HG02763 (cell line): Measurements from ENCODE around the gene CCDC43.
"Not testable (repeated sequence)": the region's sequence is repeated elsewhere in the genome, so short reads cannot be mapped to it uniquely, and the experiment has no call there.

Experiments
- ATAC-seq: cut with Tn5 transposase; IDR thresholded peaks from one replicate; pipeline ENCODE4 v1.9.1; 2021; ENCODE audit warnings: mild to moderate bottlenecking, moderate library complexity; ENCODE audit not compliant: unreplicated experiment

Gene CCDC43, protein sequence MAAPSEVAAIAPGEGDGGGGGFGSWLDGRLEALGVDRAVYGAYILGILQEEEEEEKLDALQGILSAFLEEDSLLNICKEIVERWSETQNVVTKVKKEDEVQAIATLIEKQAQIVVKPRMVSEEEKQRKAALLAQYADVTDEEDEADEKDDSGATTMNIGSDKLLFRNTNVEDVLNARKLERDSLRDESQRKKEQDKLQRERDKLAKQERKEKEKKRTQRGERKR

DNA sequence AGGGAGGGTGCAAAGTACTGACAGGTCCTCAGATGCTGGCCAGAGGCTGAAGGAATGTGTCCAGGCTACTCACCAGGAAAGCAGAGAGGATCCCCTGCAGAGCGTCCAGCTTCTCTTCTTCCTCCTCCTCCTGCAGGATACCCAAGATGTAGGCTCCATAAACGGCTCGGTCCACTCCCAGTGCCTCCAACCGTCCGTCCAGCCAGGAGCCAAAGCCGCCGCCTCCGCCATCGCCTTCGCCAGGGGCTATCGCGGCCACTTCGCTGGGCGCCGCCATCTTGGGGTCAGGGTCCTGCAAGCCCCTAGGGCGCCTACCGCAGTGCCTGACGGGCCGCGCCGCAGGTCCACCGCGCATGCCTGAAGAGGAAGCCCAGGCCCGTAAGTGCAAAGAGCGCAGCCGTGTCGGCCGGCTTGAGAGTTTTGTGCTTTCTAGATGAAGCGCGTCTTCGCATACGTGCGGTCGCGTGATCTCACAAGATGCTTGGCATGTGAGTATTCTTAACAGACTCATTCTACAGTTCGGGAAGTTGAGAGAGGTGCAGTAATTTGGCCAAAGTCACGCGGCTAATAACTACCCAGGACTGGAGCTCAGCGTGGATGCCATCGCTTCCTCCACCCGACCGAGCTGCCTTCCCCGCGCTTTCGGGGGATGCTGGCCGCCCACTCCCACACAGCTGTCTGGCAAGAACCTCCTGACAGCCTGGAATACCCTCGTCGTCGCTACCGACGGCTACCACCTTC is at the start of gene CCDC43:
Gene CCDC43, minus strand, starts transcription at position 300 of the 741 bp plus-strand sequence. Its CDS starts 23 bp downstream, at position 277.
- peak; percentile 83 for ATAC-seq

DNA sequence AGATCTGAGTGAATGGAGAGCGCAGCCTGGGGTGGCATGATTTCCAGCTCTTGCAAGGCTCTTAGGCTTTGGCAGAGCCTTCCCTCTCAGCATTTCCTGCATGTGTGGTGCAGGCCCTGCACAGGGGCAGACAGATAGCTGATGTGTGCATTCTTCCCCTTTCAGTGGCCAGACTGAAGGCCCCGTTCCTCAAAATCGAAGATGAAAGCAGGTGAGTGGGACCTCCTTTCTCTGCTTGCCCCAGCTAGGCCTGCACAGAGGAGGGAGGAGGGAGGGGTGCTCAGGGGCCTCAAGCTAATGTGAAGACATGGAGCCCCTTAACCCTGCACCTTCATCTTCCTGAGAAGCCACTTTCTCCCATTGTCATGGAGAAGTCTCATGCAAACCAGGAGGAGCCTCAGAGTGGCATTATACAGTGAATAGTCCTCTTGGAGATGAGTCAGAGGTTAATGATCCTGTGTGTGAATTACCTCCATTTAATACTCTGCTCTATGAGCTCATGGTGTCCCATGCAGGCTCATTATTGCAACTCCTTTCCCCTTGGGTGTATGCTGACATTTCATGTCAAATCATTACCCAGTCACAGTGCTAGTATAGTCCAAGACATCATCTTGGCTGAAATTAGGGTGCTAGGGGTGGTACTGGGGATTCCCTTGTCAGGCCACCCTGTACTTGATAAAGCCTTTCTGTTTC is 48.8 kb upstream of the CCDC43 start:
- no peak for ATAC-seq

DNA sequence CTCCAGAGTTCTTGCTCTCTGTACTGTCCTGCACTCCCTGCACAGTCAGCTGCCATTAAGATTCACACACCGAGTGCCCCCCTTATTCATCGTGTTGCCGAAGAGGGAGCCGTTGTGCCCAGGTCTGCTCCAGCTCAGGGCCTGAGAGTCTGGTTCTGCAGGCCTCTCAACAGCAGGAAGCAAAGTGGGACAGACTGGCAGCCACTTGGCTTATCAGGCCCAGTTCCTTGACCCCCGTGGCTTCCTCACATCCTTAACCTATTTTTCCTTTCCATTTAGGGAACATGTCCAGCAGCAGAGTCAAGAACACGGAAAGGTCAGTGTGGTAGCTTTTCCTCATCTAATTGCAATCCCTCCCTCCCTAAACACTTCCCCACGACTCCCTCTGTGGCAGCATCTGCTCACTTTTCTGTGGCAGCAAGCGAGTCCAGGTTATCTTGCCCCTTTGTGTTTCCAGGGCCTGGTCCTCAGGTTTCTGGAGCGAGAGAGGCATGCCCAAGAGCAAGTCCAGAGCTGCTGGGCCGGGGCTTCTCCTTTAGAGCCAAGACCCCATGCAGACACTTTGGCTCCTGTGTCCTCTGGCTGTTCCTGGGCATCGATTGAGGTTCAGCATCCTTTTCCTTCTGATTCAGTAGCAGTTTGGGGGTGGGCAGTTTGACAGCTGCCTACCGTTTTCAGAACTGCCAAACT is 47.1 kb upstream of the CCDC43 start:
- ATAC-seq, result no peak

DNA sequence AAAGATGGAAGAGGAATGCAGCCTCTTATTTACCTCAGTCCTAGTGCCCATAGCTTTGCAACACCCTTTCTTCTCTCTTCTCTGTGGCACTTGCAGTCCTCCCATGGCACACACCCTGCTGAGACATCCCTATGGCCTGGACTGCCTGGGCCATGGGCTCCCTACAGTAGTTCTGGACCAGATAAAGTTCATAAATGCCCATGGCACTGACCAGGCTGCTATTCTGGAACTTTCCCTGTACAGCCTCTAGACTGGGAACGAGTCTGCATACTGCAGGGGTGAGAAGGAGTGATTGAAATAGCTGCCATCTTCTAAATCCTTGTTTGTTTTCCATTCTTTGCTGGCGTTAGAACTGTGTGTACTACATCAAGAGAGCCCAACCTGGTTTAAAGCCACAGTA is 44.7 kb upstream of the CCDC43 start:
- no peak for ATAC-seq

DNA sequence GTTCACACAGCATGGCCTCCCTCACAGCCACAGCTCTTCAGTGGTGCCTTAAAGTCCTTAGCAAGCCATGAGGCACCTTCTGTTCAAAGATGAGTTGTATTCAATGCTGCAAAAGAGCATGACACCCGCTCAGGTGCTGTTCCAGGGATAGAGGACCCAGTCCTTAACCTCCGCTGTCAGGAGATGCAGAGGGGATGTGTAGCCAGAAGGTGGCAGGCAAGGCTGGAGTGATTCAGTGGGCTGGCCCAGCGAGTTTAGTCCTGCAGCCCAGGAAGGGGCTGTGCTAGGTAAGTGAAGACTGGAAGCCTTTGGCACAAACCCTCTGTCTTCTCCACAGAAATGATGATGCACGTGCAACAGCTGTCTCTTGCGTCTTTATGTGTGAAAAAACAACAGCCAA is 44.2 kb upstream of the CCDC43 start:
- ATAC-seq, result no peak

DNA sequence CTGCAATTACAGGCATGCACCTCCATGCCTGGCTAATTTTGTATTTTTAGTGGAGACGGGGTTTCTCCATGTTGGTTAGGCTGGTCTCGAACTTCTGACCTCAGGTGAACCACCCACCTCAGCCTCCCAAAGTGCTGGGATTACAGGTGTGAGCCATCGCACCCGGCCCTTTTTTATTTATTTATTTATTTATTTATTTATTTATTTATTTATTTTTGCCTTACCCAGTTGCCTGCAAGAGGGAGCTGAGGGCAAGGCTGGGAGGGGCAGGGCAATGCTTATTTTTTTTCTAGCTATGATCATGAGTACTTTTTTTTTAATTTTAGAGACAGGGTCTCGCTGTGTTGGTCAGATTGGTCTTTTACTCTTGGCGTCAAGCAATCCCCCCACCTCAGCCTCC is 36.5 kb upstream of the CCDC43 start:
- ATAC-seq, result not testable (repeated sequence)

DNA sequence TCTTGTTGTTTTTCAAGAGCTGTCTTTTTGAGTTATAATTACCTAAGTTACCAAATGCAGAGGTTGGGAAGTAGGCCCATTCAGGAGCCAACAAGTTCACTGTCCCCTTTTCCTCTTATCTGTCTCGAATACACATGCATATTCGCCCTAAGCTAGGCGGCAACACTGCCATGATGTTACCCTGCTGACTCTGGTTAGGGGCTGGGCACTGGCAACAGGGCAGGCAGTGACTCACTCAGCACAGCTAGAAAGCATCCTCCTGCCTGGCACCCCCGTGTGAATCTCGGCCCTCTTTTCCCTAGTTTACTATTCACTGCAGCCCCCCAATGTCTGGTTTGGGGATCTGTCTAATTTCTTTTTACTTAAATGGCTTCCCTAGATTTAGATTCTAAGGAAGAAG is 32.7 kb upstream of the CCDC43 start:
- ATAC-seq, result no peak

DNA sequence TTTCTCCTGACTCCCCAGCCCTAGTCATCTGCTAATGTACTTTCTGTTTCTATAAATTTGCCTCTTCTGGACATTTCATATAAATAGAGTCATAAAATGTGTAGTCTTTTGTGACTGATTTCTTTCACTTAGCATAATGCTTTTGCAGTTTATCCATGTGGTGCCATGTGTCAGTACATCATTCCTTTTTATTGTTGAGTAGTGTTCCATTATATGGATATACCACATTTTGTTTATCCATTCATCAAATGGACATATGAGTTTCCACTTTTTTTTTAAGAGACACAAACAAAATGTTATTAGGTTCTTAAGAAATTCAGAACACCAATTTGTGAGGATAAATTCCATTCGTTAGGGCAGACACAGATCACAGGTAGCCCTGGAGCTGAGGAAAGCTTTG is 29.9 kb upstream of the CCDC43 start:
- no peak for ATAC-seq

DNA sequence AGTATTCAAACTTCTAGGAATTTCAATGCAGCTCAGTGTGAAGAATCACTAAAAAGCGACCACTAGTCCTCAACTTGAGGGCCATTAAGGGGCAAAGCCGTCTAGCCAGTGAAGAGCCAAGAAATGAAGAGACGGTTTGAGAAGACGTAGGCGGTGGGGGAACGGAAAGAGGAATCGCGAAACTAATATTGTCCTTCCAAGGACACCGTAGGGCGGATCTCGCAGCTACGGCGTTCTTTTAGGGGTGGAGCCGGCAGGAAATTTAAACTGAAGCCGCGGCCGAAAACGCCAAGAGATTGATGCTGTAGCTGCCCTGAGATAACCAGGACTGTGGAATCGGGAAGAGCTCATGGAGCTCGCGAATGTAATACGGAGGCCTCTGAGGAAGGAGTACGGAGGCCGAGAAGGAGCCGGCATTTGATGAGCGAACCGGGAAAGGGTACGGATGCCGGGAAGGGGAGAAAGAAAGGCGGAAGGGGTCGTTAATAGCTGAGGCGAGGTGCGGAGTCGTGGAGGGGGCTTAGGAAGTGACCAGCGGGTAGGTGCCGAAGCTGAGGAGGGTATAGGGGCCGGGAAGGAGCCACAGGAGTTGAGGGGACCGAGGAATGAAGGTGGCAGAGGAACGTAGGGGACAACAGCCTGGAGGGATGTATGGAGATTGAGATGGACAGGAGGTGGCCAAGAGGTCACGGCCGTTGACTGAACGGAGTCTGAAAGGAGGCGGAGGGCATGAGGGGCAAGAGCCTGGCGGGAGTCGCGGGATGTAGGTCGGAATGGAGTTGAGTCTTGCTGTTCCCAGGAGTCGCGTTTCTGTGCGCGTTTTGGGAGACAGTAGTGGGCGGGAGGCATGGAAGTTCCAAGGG is 19.1 kb upstream of the CCDC43 start, which contains the start of gene DBF4B:
Gene DBF4B, plus strand, starts transcription at position 265 of the 863 bp plus-strand sequence. Its CDS starts 156 bp downstream, at position 421.
- peak; percentile 56 for ATAC-seq

DNA sequence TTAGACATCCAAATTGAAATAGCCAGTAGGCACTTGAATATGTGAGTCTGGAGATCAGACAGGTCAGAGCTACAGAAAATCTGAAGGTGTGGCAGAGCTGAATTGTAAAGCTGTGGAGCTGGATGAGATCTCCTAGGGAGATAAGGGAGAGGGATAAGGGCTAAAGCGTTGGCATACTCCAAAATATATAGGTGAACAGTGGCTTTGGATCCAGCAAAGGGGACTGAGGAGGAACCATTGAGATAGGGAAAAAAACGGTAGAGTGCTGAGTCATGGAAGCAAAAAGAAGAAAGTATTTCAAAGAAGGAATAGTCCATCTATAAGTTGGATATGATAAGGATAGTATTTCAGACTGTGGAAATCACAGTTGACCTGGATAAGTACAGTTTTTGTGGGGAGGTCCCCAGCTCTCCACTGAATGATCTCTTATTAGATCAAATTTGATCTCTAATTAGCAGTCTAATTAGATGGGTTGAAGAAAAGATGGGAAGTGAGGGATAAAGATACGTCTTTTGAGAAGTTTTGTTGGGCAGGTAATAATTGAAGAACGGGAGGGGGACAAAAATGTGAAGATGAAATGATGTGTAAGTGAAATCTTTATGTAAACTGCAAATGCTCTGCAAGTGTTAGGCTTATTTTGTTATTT is 18.3 kb upstream of the CCDC43 start:
- no peak for ATAC-seq

DNA sequence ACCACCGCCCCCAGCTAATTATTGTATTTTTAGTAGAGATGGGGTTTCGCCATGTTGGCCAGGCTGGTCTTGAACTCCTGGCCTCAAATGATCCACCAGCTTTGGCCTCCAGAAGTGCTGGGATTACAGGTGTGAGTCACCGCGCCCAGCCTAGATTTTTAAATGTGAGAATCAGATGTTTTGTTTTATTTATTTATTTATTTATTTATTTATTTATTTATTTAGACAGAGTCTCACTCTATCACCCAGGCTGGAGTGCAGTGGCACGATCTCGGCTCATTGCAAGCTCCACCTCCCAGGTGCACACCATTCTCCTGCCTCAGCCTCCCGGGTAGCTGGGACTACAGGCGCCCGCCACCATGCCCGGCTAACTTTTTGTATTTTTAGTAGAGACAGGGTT is 10.7 kb upstream of the CCDC43 start:
- not testable (repeated sequence) for ATAC-seq

DNA sequence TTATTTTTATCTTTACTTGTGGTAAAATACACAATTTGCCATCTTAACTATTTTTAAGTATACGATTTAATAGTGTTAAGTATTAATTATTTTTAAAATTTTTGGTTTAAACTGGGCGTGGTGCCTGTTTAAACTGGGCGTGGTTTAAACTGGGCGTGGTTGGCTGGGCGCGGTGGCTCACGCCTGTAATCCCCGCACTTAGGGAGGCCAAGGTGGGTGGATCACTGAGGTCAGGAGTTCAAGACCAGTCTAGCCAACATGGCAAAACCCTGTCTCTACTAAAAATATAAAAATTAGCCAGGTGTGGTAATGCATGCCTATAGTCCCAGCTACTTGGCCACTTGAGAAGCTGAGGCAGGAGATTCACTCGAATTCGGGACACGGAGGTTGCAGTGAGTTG is 4.0 kb upstream of the CCDC43 start:
- ATAC-seq, result no peak

DNA sequence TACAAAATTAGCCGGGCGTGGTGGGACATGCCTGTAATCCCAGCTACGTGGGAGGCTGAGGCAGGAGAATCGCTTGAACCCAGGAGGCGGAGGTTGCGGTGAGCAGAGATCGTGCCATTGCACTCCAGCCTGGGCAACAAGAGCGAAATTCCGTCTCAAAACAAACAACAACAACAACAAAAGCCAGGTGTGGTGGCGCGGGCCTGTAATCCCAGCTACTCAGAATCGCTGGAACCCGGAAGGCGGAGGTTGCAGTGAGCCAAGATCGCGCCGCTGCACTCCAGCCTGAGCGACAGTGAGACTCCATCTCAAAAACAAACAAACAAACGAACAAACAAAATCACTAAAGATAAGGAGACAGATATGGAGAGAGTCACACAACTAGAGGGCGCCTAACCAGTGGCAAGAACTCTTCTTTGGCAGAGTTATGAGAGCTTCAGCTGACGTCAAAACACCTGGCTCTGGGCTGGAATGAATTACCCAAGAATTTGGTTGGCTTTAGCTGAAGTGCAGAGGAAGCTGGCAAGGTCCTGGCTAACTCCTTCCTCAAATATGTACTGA is 1.2 kb upstream of the CCDC43 start:
- not testable (repeated sequence) for ATAC-seq

DNA sequence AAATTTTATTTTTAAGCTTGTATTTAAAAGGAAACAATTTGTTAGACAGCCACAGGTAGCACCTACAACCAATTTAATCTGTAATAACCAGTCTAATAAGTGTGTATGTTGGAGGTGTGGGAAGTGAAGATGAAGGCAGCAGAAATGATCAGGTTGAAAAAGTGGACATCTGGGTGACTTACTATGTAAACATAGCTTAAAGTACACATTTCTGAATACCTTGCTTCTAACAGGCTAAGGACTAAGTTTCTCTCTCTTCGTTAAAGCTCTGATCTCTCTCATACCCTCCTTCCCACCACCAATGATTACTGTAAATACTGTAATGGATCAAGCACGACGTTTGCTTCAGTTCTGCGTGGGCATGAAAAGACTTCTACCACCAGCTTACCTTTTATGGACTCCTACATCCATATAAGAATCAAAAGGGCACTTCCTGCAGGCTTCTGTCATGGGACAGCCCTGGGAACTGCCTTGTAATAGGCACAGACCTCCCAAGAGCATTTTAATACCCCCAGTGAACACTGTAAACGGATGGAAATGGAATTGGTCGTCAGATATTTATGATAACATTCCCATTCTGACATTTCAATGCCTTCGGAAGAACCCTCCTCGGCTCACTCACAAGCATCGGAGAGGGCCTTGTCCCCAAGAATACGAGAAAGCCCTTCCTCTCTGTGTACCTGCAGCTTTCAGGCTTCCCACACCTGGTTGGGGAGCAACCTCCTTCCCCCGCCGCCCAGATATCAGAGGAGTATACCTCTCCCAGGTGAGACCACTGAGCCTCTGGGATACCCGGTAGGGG is 700 bp downstream of the CCDC43 start:
- ATAC-seq, result peak; percentile 9

DNA sequence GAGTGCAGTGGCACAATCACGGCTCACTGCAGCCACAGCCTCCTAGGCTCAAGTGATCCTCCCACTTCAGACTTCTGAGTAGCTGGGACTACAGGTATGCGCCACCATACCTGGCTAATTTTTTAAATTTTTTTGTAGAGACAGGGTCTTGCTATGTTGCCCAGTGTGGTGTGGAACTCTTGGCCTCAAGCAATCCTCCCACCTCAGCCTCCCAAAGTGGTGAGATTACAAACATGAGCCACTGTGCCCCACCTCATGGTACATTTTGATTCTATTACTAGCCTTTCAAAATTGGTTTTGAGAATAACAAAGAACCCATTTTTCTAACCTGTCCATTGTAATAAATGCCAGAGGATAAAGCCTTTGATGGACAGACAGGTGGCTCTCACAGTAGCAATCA is 1.4 kb downstream of the CCDC43 start:
- ATAC-seq, result no peak

DNA sequence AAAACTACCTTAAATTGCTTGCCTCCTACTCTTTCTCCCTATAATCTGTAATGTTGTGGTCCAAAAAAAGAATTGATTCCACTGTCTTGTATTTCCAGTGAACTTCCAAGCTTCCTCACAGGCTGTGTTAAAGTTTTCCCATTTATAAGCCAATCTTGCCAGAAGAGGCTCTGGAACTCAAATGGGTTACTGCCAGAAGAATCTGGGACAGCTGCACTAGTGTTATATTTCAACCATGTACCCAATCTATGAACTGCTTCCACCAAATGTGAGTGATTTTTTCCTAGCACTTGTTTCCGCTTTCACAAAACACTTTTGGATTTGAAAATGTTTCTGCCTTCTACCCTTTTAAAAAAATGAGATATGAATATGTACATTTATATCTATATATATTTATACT is 1.8 kb downstream of the CCDC43 start:
- no peak for ATAC-seq

DNA sequence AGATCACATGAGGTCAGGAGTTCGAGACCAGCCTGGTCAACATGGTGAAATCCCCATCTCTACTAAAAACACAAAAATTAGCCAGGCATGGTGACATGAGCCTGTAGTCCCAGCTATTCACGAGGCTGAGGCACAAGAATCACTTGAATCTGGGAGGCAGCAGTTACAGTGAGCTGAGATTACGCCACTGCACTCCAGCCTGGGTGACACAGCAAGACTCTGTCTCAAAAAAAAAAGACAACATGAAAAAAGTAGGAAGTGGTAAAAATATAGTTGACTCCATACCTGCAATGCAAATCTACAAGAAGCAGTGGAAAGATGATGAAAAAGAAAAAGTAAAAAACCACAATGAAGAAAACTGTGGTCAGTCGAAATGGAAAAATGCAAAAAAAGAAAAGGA is 6.3 kb downstream of the CCDC43 start:
- ATAC-seq, result not testable (repeated sequence)

DNA sequence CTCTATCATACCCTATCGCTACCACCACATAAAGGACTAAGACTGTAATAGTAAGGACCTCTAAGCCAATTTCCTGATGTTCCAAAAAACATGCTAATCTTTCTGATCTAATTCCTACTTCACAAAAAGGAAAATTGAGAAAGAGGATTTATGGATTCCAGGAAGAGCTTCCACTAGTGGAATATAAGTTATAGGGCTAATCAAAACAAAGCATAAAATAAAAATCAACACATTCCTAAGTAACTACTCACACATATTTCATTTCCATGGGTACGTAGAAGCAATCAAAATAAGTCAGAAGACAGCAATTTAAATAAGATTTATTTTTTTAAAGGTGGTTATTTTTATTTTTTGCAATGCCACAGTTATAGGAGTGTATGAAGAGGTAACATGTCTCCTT is 12.4 kb downstream of the CCDC43 start:
- ATAC-seq, result no peak

DNA sequence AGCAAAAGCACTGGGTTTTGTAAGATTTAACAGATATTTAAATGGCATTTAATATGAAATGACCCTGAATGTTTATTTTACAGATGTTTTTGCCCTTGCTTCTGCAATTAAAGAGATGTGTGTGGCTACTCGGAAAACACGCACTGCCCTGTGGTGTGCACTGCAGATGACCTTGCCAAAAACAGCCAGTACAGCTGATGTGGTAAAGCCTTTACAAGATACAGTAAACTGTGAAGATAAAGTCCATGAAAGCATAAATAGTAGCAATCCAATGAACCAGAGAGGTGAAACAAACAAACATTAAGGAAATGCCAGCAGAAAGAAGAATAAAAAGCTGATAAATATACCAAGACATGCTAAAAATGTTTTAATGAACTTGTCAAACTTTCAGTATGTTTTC is 15.7 kb downstream of the CCDC43 start:
- no peak for ATAC-seq
